GM23338 (cell line): ENCODE results near the gene MYO9A. TPM values are rescaled to one million over a fixed set of nuclear protein-coding genes. Genes with fewer than 3 reads are reported as not detected.

ENCODE experiments used
- ATAC-seq: fragments of 200-7000 bp; cut with Tn5 transposase; 3 replicates; pipeline ENCODE4 v1.9.1; 2020
- DNase-seq: peaks from one replicate; pipeline ENCODE4 v3.0.0-alpha.2; 2015; ENCODE audit warnings: low spot score
- H2AFZ ChIP-seq: fragments of 200-600 bp; sonication (generic); 2 replicates; pipeline ENCODE4 v1.8.0; 2016; ENCODE audit warnings: antibody characterized with exemption, mild to moderate bottlenecking, moderate library complexity
- H3F3A ChIP-seq: fragments of 200-600 bp; sonication (generic); replicated peaks from 2 replicates; pipeline ENCODE4 v1.8.0; 2017; ENCODE audit warnings: antibody characterized with exemption, mixed run types, low read depth
- H3K27ac ChIP-seq: fragments of 200-600 bp; sonication (generic); 2 replicates; pipeline ENCODE4 v1.6.1; 2016; ENCODE audit warnings: low read depth
- H3K27me3 ChIP-seq: fragments of 200-600 bp; sonication (generic); 2 replicates; pipeline ENCODE4 v1.8.0; 2016; ENCODE audit warnings: mild to moderate bottlenecking, mixed run types, moderate library complexity; ENCODE audit not compliant: insufficient read depth
- H3K36me3 ChIP-seq: fragments of 200-600 bp; sonication (generic); 2 replicates; pipeline ENCODE4 v1.8.0; 2016; ENCODE audit warnings: mild to moderate bottlenecking; ENCODE audit not compliant: insufficient read depth
- H3K4me1 ChIP-seq: fragments of 200-600 bp; sonication (generic); 2 replicates; pipeline ENCODE4 v1.8.0; 2016; ENCODE audit warnings: mild to moderate bottlenecking, moderate library complexity; ENCODE audit not compliant: insufficient read depth
- H3K4me2 ChIP-seq: fragments of 200-600 bp; sonication (generic); 2 replicates; pipeline ENCODE4 v1.7.1; 2017; ENCODE audit warnings: mixed run types
- H3K4me3 ChIP-seq: fragments of 200-600 bp; sonication (generic); 2 replicates; pipeline ENCODE4 v1.6.1; 2016; ENCODE audit warnings: mixed run types
- H3K79me2 ChIP-seq: fragments of 200-600 bp; sonication (generic); replicated peaks from 2 replicates; pipeline ENCODE4 v1.8.0; 2017; ENCODE audit warnings: mild to moderate bottlenecking; ENCODE audit not compliant: insufficient read depth
- H3K9me2 ChIP-seq: fragments of 200-600 bp; sonication (generic); 2 replicates; pipeline ENCODE4 v1.8.0; 2017; ENCODE audit not compliant: insufficient read depth
- H4K20me1 ChIP-seq: fragments of 200-600 bp; sonication (generic); replicated peaks from 2 replicates; pipeline ENCODE4 v1.8.0; 2017; ENCODE audit warnings: mild to moderate bottlenecking; ENCODE audit not compliant: insufficient read depth
- H3K27ac Mint-ChIP-seq: 2 replicates; pipeline ENCODE4 v1.8.0; 2020; ENCODE audit warnings: inconsistent platforms, mild to moderate bottlenecking, moderate library complexity, mixed read lengths
- H3K27me3 Mint-ChIP-seq: 3 replicates; pipeline ENCODE4 v1.8.0; 2022; ENCODE audit warnings: low read depth, mild to moderate bottlenecking, moderate library complexity, mixed read lengths, inconsistent platforms; ENCODE audit not compliant: insufficient read depth, poor library complexity
- H3K36me3 Mint-ChIP-seq: 3 replicates; pipeline ENCODE4 v1.8.0; 2021; ENCODE audit warnings: low read depth, mild to moderate bottlenecking, inconsistent platforms, moderate library complexity, mixed read lengths
- H3K4me1 Mint-ChIP-seq: 3 replicates; pipeline ENCODE4 v1.8.0; 2020; ENCODE audit warnings: mild to moderate bottlenecking, inconsistent platforms, mixed read lengths
- H3K4me3 Mint-ChIP-seq: 3 replicates; pipeline ENCODE4 v1.8.0; 2021; ENCODE audit warnings: moderate library complexity, mild to moderate bottlenecking, inconsistent platforms, mixed read lengths
- H3K9me3 Mint-ChIP-seq: 3 replicates; pipeline ENCODE4 v1.8.0; 2020; ENCODE audit warnings: moderate library complexity, mild to moderate bottlenecking, inconsistent platforms, mixed read lengths
- CREB1 ChIP-seq: fragments of 250-450 bp; sonication (Bioruptor Pico); IDR thresholded peaks from 2 replicates; pipeline ENCODE4 v1.5.0; 2020; ENCODE audit warnings: low read depth, mild to moderate bottlenecking, moderate library complexity
- CTCF ChIP-seq, 2 experiments: fragments of 200-600 bp in 1 of 2; sonication (generic) in 1 of 2; conservative IDR thresholded peaks; 2 replicates each; pipeline versions ENCODE4 v1.5.1 to v1.6.1; 2016 to 2017; ENCODE audit warnings: antibody characterized with exemption in 2 of 2, low read depth in 2 of 2, mild to moderate bottlenecking in 2 of 2, moderate library complexity in 1 of 2
- ETS1 ChIP-seq: IDR thresholded peaks from 2 replicates; pipeline ENCODE4 v1.6.1; 2016; ENCODE audit warnings: antibody characterized with exemption
- EZH2 ChIP-seq: fragments of 200-600 bp; sonication (generic); IDR thresholded peaks from one replicate; pipeline ENCODE4 v1.8.0; 2017; ENCODE audit warnings: antibody characterized with exemption, mild to moderate bottlenecking, low read depth; ENCODE audit not compliant: unreplicated experiment
- EZH2phosphoT487 ChIP-seq: fragments of 200-600 bp; sonication (generic); IDR thresholded peaks from one replicate; pipeline ENCODE4 v1.8.1; 2018; ENCODE audit warnings: antibody characterized with exemption; ENCODE audit not compliant: unreplicated experiment
- JUNB ChIP-seq: IDR thresholded peaks from one replicate; pipeline ENCODE4 v1.6.1; 2016; ENCODE audit warnings: antibody characterized with exemption; ENCODE audit not compliant: unreplicated experiment
- POLR2AphosphoS5 ChIP-seq: IDR thresholded peaks from 2 replicates; pipeline ENCODE4 v1.6.1; 2016; ENCODE audit warnings: antibody characterized with exemption, low read depth
- STAT1 ChIP-seq: IDR thresholded peaks from one replicate; pipeline ENCODE4 v1.6.1; 2016; ENCODE audit warnings: antibody characterized with exemption; ENCODE audit not compliant: unreplicated experiment
- ZNF331 ChIP-seq: fragments of 250-450 bp; sonication (Bioruptor Pico); IDR thresholded peaks from 2 replicates; pipeline ENCODE4 v1.5.0; 2020; ENCODE audit warnings: low read depth, mild to moderate bottlenecking, moderate library complexity
- polyA plus RNA-seq: library from polyadenylated mRNA; unstranded; fragments of >200 nt; fragmentation: Nextera tagmentation; extraction: Ambion mirVana; gene quantifications from 2 replicates; pipeline ENCODE4 v1.2.1, GENCODE V29; 2016
- total RNA-seq: library from RNA; depleted of rRNA; stranded (reverse); fragments of >200 nt; shearing (Covaris generic); gene quantifications from 2 replicates; pipeline ENCODE4 v1.2.3, GENCODE V29; 2014
- TF ChIP-seq, protein P1 (sequence below): fragments of 250-450 bp; sonication (Bioruptor Pico); IDR thresholded peaks from 2 replicates; pipeline ENCODE4 v1.5.0; 2020; ENCODE audit warnings: mild to moderate bottlenecking, moderate library complexity

The MYO9A gene
- total and polyA plus RNA-seq, 2 experiments from 2014 or later = 11.6 to 32.8 TPM

GRCh38 chr15:72050700-72051099 lies 67.2 kb downstream of the MYO9A start:
- Mint-ChIP-seq H3K36me3 (peaks cover 8% of the 10 kb centered on the region; the same call in 2 of the 3 replicates), H3K27me3 (peaks cover 2% of the 10 kb centered on the region), H3K4me3 (no peak overlapping the region), H3K4me1 (no peaks in the 10 kb centered on the region), H3K27ac (no peak overlapping the region), H3K9me3 (peaks cover 11% of the 10 kb centered on the region; the same call in 2 of the 3 replicates)
- no peak for DNase-seq
- Histone ChIP-seq H3K4me1 (no peaks in the 10 kb centered on the region; the same call in 1 of the 2 replicates), H3K79me2 (no peaks in the 10 kb centered on the region; the same call in 1 of the 2 replicates), H3K36me3 (no peaks in the 10 kb centered on the region), H2AFZ (no peak overlapping the region), H4K20me1 (no peaks in the 10 kb centered on the region; the same call in 1 of the 2 replicates), H3K27me3 (no peaks in the 10 kb centered on the region), H3K9me2 (no peaks in the 10 kb centered on the region), H3F3A (no peaks in the 10 kb centered on the region), H3K27ac (no peak overlapping the region), H3K4me2 (no peak overlapping the region), H3K4me3 (no peak overlapping the region)
- TF ChIP-seq, protein P1, sequence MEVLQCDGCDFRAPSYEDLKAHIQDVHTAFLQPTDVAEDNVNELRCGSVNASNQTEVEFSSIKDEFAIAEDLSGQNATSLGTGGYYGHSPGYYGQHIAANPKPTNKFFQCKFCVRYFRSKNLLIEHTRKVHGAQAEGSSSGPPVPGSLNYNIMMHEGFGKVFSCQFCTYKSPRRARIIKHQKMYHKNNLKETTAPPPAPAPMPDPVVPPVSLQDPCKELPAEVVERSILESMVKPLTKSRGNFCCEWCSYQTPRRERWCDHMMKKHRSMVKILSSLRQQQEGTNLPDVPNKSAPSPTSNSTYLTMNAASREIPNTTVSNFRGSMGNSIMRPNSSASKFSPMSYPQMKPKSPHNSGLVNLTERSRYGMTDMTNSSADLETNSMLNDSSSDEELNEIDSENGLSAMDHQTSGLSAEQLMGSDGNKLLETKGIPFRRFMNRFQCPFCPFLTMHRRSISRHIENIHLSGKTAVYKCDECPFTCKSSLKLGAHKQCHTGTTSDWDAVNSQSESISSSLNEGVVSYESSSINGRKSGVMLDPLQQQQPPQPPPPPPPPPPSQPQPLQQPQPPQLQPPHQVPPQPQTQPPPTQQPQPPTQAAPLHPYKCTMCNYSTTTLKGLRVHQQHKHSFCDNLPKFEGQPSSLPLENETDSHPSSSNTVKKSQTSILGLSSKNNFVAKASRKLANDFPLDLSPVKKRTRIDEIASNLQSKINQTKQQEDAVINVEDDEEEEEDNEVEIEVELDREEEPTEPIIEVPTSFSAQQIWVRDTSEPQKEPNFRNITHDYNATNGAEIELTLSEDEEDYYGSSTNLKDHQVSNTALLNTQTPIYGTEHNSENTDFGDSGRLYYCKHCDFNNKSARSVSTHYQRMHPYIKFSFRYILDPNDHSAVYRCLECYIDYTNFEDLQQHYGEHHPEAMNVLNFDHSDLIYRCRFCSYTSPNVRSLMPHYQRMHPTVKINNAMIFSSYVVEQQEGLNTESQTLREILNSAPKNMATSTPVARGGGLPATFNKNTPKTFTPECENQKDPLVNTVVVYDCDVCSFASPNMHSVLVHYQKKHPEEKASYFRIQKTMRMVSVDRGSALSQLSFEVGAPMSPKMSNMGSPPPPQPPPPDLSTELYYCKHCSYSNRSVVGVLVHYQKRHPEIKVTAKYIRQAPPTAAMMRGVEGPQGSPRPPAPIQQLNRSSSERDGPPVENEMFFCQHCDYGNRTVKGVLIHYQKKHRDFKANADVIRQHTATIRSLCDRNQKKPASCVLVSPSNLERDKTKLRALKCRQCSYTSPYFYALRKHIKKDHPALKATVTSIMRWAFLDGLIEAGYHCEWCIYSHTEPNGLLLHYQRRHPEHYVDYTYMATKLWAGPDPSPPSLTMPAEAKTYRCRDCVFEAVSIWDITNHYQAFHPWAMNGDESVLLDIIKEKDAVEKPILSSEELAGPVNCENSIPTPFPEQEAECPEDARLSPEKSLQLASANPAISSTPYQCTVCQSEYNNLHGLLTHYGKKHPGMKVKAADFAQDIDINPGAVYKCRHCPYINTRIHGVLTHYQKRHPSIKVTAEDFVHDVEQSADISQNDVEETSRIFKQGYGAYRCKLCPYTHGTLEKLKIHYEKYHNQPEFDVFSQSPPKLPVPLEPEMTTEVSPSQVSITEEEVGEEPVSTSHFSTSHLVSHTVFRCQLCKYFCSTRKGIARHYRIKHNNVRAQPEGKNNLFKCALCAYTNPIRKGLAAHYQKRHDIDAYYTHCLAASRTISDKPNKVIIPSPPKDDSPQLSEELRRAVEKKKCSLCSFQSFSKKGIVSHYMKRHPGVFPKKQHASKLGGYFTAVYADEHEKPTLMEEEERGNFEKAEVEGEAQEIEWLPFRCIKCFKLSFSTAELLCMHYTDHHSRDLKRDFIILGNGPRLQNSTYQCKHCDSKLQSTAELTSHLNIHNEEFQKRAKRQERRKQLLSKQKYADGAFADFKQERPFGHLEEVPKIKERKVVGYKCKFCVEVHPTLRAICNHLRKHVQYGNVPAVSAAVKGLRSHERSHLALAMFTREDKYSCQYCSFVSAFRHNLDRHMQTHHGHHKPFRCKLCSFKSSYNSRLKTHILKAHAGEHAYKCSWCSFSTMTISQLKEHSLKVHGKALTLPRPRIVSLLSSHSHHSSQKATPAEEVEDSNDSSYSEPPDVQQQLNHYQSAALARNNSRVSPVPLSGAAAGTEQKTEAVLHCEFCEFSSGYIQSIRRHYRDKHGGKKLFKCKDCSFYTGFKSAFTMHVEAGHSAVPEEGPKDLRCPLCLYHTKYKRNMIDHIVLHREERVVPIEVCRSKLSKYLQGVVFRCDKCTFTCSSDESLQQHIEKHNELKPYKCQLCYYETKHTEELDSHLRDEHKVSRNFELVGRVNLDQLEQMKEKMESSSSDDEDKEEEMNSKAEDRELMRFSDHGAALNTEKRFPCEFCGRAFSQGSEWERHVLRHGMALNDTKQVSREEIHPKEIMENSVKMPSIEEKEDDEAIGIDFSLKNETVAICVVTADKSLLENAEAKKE (CRISPR knock-in tag) = no peak
- TF ChIP-seq POLR2AphosphoS5 (no peak), ZNF331 (CRISPR knock-in tag) (no peak), JUNB (no peak), ETS1 (no peak), CTCF (conservative IDR thresholded peaks at IDR 0.05; ENCODE audit: low read depth in 2 of 2) (no peak), EZH2 (no peak), CREB1 (CRISPR knock-in tag) (no peak), EZH2phosphoT487 (no peak), STAT1 (no peak)
- ATAC-seq = no peak
